SK-N-SH (cell line): ENCODE results near the gene PHKG2. TPM values are rescaled to one million over a fixed set of nuclear protein-coding genes. Genes with fewer than 3 reads are reported as not detected.
A peak's percentile ranks its signal among the peaks of the same experiment; 100 is the strongest.

Experiments
- CTCF ChIA-PET: fragments of 300-600, 350-600 bp; formaldehyde crosslinking; extraction: SDS; loops from one replicate; lab custom pipeline; 2021; lab: Yijun Ruan, JAX
- POLR2A ChIA-PET: fragments of 350-600 bp; sonication (Branson Sonifier 250); formaldehyde crosslinking; extraction: SDS; loops from one replicate; lab custom pipeline; 2020; ENCODE audit warnings: antibody characterized with exemption, inconsistent platforms; lab: Yijun Ruan, JAX
- DNase-seq: peaks from one replicate; pipeline ENCODE4 v3.0.0; 2012
- H2AFZ ChIP-seq: fragments of 200-600 bp; sonication (generic); 2 replicates; pipeline ENCODE4 v1.8.1; 2016; ENCODE audit warnings: antibody characterized with exemption, mild to moderate bottlenecking, low read depth
- H3F3A ChIP-seq: fragments of 200-600 bp; sonication (generic); replicated peaks from 2 replicates; pipeline ENCODE3; 2016; ENCODE audit warnings: antibody characterized with exemption, mild to moderate bottlenecking; ENCODE audit not compliant: insufficient read depth
- H3K27ac ChIP-seq, 2 experiments: fragments of 200-500 bp in 1 of 2; fragments of 200-600 bp in 1 of 2; sonication (Bioruptor generic) in 1 of 2; sonication (generic), shearing (Covaris generic) in 1 of 2; 2 replicates each; pipeline versions ENCODE4 v1.5.1 to v1.6.1; 2014 to 2016; ENCODE audit warnings: low read depth in 2 of 2, inconsistent platforms in 1 of 2, low read length in 1 of 2, mild to moderate bottlenecking in 1 of 2, mixed read lengths in 1 of 2
- H3K27me3 ChIP-seq: fragments of 200-600 bp; sonication (generic), shearing (Covaris generic); 2 replicates; pipeline ENCODE4 v1.6.1; 2016; ENCODE audit warnings: mixed run types; ENCODE audit not compliant: insufficient read depth
- H3K36me3 ChIP-seq, 2 experiments: fragments of 200-500 bp in 1 of 2; fragments of 200-600 bp in 1 of 2; sonication (Bioruptor generic) in 1 of 2; sonication (generic) in 1 of 2; replicated peaks in 1 of 2; 2 replicates each; pipeline versions ENCODE3 to v1.5.1; 2014 to 2016; ENCODE audit warnings: low read length in 1 of 2, mild to moderate bottlenecking in 1 of 2; ENCODE audit not compliant: insufficient read depth in 2 of 2, control insufficient read depth in 1 of 2
- H3K4me1 ChIP-seq, 2 experiments: fragments of 200-500 bp in 1 of 2; fragments of 200-600 bp in 1 of 2; sonication (Bioruptor generic) in 1 of 2; sonication (generic), shearing (Covaris generic) in 1 of 2; 2 replicates each; pipeline versions ENCODE4 v1.5.1 to v1.6.1; 2014 to 2016; ENCODE audit warnings: low read depth in 1 of 2, low read length in 1 of 2, mixed run types in 1 of 2; ENCODE audit not compliant: insufficient read depth in 2 of 2, control insufficient read depth in 1 of 2
- H3K4me2 ChIP-seq: fragments of 200-600 bp; sonication (generic), shearing (Covaris generic); 2 replicates; pipeline ENCODE4 v1.6.1; 2017; ENCODE audit warnings: mixed run types
- H3K4me3 ChIP-seq, 2 experiments: fragments of 200-500 bp in 1 of 2; fragments of 200-600 bp in 1 of 2; sonication (Bioruptor generic) in 1 of 2; sonication (generic), shearing (Covaris generic) in 1 of 2; 2 replicates each; pipeline versions ENCODE4 v1.5.1 to v1.8.1; 2014 to 2016; ENCODE audit warnings: low read depth in 2 of 2, inconsistent platforms in 1 of 2, low read length in 1 of 2, mild to moderate bottlenecking in 1 of 2, mixed read lengths in 1 of 2, moderate library complexity in 1 of 2
- H3K79me2 ChIP-seq: fragments of 200-600 bp; sonication (generic); 2 replicates; pipeline ENCODE4 v1.8.1; 2017; ENCODE audit warnings: mild to moderate bottlenecking; ENCODE audit not compliant: insufficient read depth
- H3K9ac ChIP-seq: fragments of 200-600 bp; sonication (generic); 2 replicates; pipeline ENCODE4 v1.6.1; 2017; ENCODE audit warnings: mixed run types
- H3K9me2 ChIP-seq: fragments of 200-600 bp; sonication (generic); 2 replicates; pipeline ENCODE4 v1.6.1; 2017; ENCODE audit warnings: mixed run types
- H3K9me3 ChIP-seq: fragments of 200-600 bp; sonication (generic); 2 replicates; pipeline ENCODE4 v1.6.1; 2017; ENCODE audit warnings: mixed run types, mild to moderate bottlenecking, moderate library complexity
- H4K20me1 ChIP-seq: fragments of 200-600 bp; sonication (generic); 2 replicates; pipeline ENCODE4 v1.6.1; 2017; ENCODE audit warnings: mild to moderate bottlenecking, mixed run types; ENCODE audit not compliant: insufficient read depth
- CHD2 ChIP-seq: fragments of 150-350 bp; IDR thresholded peaks from 2 replicates; pipeline ENCODE4 v1.6.1; 2018; ENCODE audit warnings: low read length; ENCODE audit not compliant: partially characterized antibody
- ELF1 ChIP-seq: IDR thresholded peaks from 2 replicates; pipeline ENCODE4 v1.4.0; 2012
- EP300 ChIP-seq, 2 experiments: IDR thresholded peaks; 2 replicates each; pipeline versions ENCODE4 v1.4.0 to v1.6.1; 2012; ENCODE audit warnings: borderline replicate concordance in 1 of 2, low read depth in 1 of 2, low read length in 1 of 2
- EZH2phosphoT487 ChIP-seq: fragments of 200-600 bp; sonication (generic); IDR thresholded peaks from 2 replicates; pipeline ENCODE4 v1.6.1; 2017; ENCODE audit warnings: low read depth, mixed run types, mild to moderate bottlenecking, antibody characterized with exemption, moderate library complexity, borderline replicate concordance
- FOXM1 ChIP-seq: IDR thresholded peaks from 2 replicates; pipeline ENCODE4 v1.4.0; 2012; ENCODE audit warnings: low read depth, mild to moderate bottlenecking
- GATA2 ChIP-seq: sonication (generic); formaldehyde crosslinking; IDR thresholded peaks from 2 replicates; pipeline ENCODE4 v1.5.0; 2020; ENCODE audit warnings: mild to moderate bottlenecking, missing genetic modification reagents
- JUND ChIP-seq: IDR thresholded peaks from 2 replicates; pipeline ENCODE4 v1.4.0; 2012
- MEF2A ChIP-seq: IDR thresholded peaks from 2 replicates; pipeline ENCODE4 v1.4.0; 2012; ENCODE audit warnings: low read depth, borderline replicate concordance
- MXI1 ChIP-seq: IDR thresholded peaks from 2 replicates; pipeline ENCODE4 v1.6.1; 2012; ENCODE audit warnings: mild to moderate bottlenecking, low read depth, low read length, improper control_type of control experiment
- NRF1 ChIP-seq: IDR thresholded peaks from 2 replicates; pipeline ENCODE4 v1.6.1; 2012; ENCODE audit warnings: low read depth, mild to moderate bottlenecking, low read length
- POLR2AphosphoS5 ChIP-seq: IDR thresholded peaks from 2 replicates; pipeline ENCODE4 v1.6.1; 2012; ENCODE audit warnings: low read depth, low read length
- RAD21 ChIP-seq: IDR thresholded peaks from 2 replicates; pipeline ENCODE4 v1.6.1; 2012; ENCODE audit warnings: mild to moderate bottlenecking, low read length
- RXRA ChIP-seq: IDR thresholded peaks from 2 replicates; pipeline ENCODE4 v1.4.0; 2012; ENCODE audit warnings: low read depth, mild to moderate bottlenecking, borderline replicate concordance
- SIN3A ChIP-seq: IDR thresholded peaks from 2 replicates; pipeline ENCODE4 v1.6.1; 2012; ENCODE audit warnings: low read depth, mild to moderate bottlenecking, low read length, moderate library complexity, borderline replicate concordance
- SMC3 ChIP-seq: IDR thresholded peaks from 2 replicates; pipeline ENCODE4 v1.6.1; 2012; ENCODE audit warnings: low read depth, low read length, improper control_type of control experiment
- TAF1 ChIP-seq: IDR thresholded peaks from 2 replicates; pipeline ENCODE4 v1.6.1; 2012; ENCODE audit warnings: low read depth, mild to moderate bottlenecking, low read length, moderate library complexity, borderline replicate concordance
- TCF12 ChIP-seq: IDR thresholded peaks from 2 replicates; pipeline ENCODE4 v1.4.0; 2012
- TEAD4 ChIP-seq: IDR thresholded peaks from 2 replicates; pipeline ENCODE4 v1.4.0; 2012; ENCODE audit warnings: mild to moderate bottlenecking, borderline replicate concordance; ENCODE audit not compliant: insufficient read depth
- WGBS: methylation state at CpG from one replicate; pipeline ENCODE4 v1.1.6; 2017; ENCODE audit warnings: low lambda C conversion rate; 5-methylcytosine and 5-hydroxymethylcytosine counted together
- polyA plus RNA-seq, 3 experiments: library from polyadenylated mRNA; depleted of rRNA; stranded (reverse); fragments of >200 nt; gene quantifications; 2 replicates each; pipeline ENCODE4 v1.2.3, GENCODE V29; 2012
- TF ChIP-seq, protein P1 (sequence below): IDR thresholded peaks from 2 replicates; pipeline ENCODE4; 2012
- TF ChIP-seq, protein P2 (sequence below): IDR thresholded peaks from 2 replicates; pipeline ENCODE4 v1.6.1; 2012; ENCODE audit warnings: mild to moderate bottlenecking, low read depth, low read length, moderate library complexity
- TF ChIP-seq, protein P3 (sequence below): IDR thresholded peaks from 2 replicates; pipeline ENCODE4 v1.4.0; 2012; ENCODE audit warnings: low read depth
- TF ChIP-seq, protein P4 (sequence below): IDR thresholded peaks from 2 replicates; pipeline ENCODE4 v1.4.0; 2012; ENCODE audit warnings: low read depth, borderline replicate concordance
- TF ChIP-seq, protein P5 (sequence below): fragments of 150-350 bp; IDR thresholded peaks from 2 replicates; pipeline ENCODE4 v1.6.1; 2016; ENCODE audit warnings: mild to moderate bottlenecking, low read depth, low read length

Gene PHKG2
- polyA plus RNA-seq, 1 of the 3 experiments (the other 2 are of a cell fraction) = 45.8 TPM

- no peaks in the 10 kb centered on the region for H3K9me2 ChIP-seq
- peak overlapping the region; percentile 100 for H3K4me2 ChIP-seq
- ChIA-PET POLR2A (interaction anchor here (1.0 to 4.1 kb wide), 7 partner anchors 11 to 90 kb away, joined by 3 to 128 read pairs (median 5); no protein-coding TSS in a partner anchor), CTCF (interaction anchor here (0.6 to 2.0 kb wide), 4 partner anchors 19 to 89 kb away, joined by 3 to 19 read pairs (median 4); no protein-coding TSS in a partner anchor)
- H3K36me3 ChIP-seq = peaks cover 1 to 35% of the 10 kb centered on the region in 2 experiments
- no peaks in the 10 kb centered on the region for H3K27me3 ChIP-seq
- 19% methylated on average over 15 of the region's 57 CpGs for WGBS
- H3K9me3 ChIP-seq = no peaks in the 10 kb centered on the region
- peak overlapping the region; percentile 63 to 92 for H3K27ac ChIP-seq
- peak overlapping the region; percentile 82 to 86 for H3K4me3 ChIP-seq
- no peaks in the 10 kb centered on the region for H3F3A ChIP-seq
- TF ChIP-seq, protein P1, sequence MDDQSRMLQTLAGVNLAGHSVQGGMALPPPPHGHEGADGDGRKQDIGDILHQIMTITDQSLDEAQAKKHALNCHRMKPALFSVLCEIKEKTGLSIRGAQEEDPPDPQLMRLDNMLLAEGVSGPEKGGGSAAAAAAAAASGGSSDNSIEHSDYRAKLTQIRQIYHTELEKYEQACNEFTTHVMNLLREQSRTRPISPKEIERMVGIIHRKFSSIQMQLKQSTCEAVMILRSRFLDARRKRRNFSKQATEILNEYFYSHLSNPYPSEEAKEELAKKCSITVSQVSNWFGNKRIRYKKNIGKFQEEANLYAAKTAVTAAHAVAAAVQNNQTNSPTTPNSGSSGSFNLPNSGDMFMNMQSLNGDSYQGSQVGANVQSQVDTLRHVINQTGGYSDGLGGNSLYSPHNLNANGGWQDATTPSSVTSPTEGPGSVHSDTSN = no peak
- TF ChIP-seq TEAD4 = no peak
- TF ChIP-seq SIN3A = peak; percentile 24; the same call in 1 of the 2 replicates
- TF ChIP-seq, protein P2, sequence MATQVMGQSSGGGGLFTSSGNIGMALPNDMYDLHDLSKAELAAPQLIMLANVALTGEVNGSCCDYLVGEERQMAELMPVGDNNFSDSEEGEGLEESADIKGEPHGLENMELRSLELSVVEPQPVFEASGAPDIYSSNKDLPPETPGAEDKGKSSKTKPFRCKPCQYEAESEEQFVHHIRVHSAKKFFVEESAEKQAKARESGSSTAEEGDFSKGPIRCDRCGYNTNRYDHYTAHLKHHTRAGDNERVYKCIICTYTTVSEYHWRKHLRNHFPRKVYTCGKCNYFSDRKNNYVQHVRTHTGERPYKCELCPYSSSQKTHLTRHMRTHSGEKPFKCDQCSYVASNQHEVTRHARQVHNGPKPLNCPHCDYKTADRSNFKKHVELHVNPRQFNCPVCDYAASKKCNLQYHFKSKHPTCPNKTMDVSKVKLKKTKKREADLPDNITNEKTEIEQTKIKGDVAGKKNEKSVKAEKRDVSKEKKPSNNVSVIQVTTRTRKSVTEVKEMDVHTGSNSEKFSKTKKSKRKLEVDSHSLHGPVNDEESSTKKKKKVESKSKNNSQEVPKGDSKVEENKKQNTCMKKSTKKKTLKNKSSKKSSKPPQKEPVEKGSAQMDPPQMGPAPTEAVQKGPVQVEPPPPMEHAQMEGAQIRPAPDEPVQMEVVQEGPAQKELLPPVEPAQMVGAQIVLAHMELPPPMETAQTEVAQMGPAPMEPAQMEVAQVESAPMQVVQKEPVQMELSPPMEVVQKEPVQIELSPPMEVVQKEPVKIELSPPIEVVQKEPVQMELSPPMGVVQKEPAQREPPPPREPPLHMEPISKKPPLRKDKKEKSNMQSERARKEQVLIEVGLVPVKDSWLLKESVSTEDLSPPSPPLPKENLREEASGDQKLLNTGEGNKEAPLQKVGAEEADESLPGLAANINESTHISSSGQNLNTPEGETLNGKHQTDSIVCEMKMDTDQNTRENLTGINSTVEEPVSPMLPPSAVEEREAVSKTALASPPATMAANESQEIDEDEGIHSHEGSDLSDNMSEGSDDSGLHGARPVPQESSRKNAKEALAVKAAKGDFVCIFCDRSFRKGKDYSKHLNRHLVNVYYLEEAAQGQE = no peak
- TF ChIP-seq, protein P3, sequence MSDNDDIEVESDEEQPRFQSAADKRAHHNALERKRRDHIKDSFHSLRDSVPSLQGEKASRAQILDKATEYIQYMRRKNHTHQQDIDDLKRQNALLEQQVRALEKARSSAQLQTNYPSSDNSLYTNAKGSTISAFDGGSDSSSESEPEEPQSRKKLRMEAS = peak; percentile 64; the same call in 1 of the 2 replicates
- no peak for TF ChIP-seq TCF12
- no peak for TF ChIP-seq MEF2A
- TF ChIP-seq TAF1 = peak; percentile 56; the same call in 1 of the 2 replicates
- peak; percentile 90 for TF ChIP-seq CHD2
- no peak for TF ChIP-seq ELF1
- TF ChIP-seq NRF1 = no peak
- no peak for TF ChIP-seq EP300 (IDR thresholded peaks at IDR 0.05; ENCODE audit: borderline replicate concordance in 1 of 2, low read depth in 1 of 2, low read length in 1 of 2)
- TF ChIP-seq, protein P4, sequence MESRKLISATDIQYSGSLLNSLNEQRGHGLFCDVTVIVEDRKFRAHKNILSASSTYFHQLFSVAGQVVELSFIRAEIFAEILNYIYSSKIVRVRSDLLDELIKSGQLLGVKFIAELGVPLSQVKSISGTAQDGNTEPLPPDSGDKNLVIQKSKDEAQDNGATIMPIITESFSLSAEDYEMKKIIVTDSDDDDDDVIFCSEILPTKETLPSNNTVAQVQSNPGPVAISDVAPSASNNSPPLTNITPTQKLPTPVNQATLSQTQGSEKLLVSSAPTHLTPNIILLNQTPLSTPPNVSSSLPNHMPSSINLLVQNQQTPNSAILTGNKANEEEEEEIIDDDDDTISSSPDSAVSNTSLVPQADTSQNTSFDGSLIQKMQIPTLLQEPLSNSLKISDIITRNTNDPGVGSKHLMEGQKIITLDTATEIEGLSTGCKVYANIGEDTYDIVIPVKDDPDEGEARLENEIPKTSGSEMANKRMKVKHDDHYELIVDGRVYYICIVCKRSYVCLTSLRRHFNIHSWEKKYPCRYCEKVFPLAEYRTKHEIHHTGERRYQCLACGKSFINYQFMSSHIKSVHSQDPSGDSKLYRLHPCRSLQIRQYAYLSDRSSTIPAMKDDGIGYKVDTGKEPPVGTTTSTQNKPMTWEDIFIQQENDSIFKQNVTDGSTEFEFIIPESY = 0 out of 2 replicates have a peak, but pooled peaks have one; percentile 60
- TF ChIP-seq, protein P5, sequence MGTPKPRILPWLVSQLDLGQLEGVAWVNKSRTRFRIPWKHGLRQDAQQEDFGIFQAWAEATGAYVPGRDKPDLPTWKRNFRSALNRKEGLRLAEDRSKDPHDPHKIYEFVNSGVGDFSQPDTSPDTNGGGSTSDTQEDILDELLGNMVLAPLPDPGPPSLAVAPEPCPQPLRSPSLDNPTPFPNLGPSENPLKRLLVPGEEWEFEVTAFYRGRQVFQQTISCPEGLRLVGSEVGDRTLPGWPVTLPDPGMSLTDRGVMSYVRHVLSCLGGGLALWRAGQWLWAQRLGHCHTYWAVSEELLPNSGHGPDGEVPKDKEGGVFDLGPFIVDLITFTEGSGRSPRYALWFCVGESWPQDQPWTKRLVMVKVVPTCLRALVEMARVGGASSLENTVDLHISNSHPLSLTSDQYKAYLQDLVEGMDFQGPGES = no peak
- TF ChIP-seq RAD21 = no peak
- peak; percentile 33; the same call in 1 of the 2 replicates for TF ChIP-seq POLR2AphosphoS5
- TF ChIP-seq GATA2 (CRISPR knock-in tag) = no peak
- no peak for TF ChIP-seq RXRA
- no peak for TF ChIP-seq FOXM1
- TF ChIP-seq JUND = no peak
- TF ChIP-seq EZH2phosphoT487 = no peak
- TF ChIP-seq SMC3 = no peak
- peak; percentile 75 for TF ChIP-seq MXI1
- DNase-seq = peak; percentile 91
- no peaks in the 10 kb centered on the region for H4K20me1 ChIP-seq
- peaks cover 44% of the 10 kb centered on the region for H3K79me2 ChIP-seq
- peaks cover 6 to 17% of the 10 kb centered on the region in 2 experiments; a peak in 2 of 4 replicates for H3K4me1 ChIP-seq
- H3K9ac ChIP-seq = peak overlapping the region; percentile 96
- H2AFZ ChIP-seq = no peak overlapping the region
Measured at GRCh38 chr16:30786115-30786935, 38.1 kb downstream of the PHKG2 start.
